LNCaP clone FGC (cell line): ENCODE data around the gene DGUOK.

ENCODE experiments used
- DNase-seq: peaks from one replicate; pipeline ENCODE4 v3.0.0-alpha.2; 2011; ENCODE audit warnings: low read depth
- H3K4me3 ChIP-seq: 2 replicates; pipeline ENCODE4 v1.5.1; 2011; ENCODE audit warnings: mild to moderate bottlenecking, low read depth, low read length, control low read depth
- TF ChIP-seq, protein P1 (sequence below): IDR thresholded peaks from 2 replicates; pipeline ENCODE4 v1.5.1; 2012; ENCODE audit warnings: mild to moderate bottlenecking; ENCODE audit not compliant: control insufficient read depth, insufficient read depth; ENCODE audit errors: extremely low read depth

Gene DGUOK

DNA sequence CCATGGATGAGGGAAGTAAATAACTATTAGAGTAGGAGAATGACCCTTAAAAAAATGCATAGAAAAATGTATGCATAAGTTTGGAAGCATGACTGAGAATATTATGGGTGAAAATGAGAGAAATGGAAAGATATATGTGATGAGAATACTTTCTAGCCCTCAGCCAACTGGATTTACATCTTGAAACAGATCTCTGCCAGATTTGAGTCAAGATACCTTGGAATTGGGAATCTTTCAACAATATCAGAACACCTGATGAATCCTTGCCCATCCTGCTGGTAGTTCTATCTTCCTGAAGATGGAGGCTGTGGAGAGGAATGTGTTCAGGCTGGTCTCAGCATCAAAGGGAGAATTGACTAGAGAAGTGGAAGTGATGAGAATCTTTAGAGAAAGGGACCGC, 63.9 kb downstream of the DGUOK start:
- no peak overlapping the region for H3K4me3 ChIP-seq
- TF ChIP-seq, protein P1, sequence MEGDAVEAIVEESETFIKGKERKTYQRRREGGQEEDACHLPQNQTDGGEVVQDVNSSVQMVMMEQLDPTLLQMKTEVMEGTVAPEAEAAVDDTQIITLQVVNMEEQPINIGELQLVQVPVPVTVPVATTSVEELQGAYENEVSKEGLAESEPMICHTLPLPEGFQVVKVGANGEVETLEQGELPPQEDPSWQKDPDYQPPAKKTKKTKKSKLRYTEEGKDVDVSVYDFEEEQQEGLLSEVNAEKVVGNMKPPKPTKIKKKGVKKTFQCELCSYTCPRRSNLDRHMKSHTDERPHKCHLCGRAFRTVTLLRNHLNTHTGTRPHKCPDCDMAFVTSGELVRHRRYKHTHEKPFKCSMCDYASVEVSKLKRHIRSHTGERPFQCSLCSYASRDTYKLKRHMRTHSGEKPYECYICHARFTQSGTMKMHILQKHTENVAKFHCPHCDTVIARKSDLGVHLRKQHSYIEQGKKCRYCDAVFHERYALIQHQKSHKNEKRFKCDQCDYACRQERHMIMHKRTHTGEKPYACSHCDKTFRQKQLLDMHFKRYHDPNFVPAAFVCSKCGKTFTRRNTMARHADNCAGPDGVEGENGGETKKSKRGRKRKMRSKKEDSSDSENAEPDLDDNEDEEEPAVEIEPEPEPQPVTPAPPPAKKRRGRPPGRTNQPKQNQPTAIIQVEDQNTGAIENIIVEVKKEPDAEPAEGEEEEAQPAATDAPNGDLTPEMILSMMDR = no peak
- no peak for DNase-seq

DNA sequence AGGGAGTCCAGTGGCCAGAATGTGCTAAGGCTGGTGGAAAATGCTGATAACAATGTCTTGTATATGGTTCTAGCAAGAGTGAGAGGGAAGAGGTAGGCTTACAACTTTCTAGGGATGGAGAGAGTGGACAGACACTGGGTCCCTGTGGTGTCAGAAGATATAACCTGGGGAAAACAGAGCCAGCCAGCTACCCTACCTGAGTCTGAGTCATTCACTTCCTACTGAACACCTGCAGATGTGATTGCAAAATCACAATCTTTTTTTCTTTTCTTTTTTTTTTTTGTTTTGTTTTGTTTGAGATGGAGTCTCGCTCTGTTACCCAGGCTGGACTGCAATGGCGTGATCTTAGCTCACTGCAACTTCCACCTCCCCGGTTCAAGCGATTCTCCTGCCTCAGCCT, 65.4 kb downstream of the DGUOK start:
- H3K4me3 ChIP-seq = no peak overlapping the region
- DNase-seq = no peak
- TF ChIP-seq, protein P1 = no peak

DNA sequence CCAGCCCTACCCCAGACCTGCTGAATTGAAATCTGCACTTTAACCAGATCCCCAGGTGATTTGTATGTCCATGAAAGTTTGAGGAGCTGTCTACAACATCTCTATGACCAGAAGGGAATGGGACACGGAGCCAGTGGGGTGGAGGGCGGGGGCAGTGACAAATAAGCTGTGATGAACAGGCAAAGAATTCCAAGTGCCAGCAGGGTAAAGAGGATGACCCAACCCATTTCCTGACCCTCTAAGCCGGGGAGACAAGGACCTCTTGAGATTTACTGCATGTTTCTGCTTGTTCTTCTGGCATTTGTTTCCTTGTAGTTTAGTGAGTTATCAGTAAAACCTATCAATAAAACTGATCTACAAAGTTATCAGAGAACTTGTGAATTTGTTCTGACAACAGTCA, 66.7 kb downstream of the DGUOK start:
- H3K4me3 ChIP-seq = no peak overlapping the region
- no peak for DNase-seq
- TF ChIP-seq, protein P1 = no peak

DNA sequence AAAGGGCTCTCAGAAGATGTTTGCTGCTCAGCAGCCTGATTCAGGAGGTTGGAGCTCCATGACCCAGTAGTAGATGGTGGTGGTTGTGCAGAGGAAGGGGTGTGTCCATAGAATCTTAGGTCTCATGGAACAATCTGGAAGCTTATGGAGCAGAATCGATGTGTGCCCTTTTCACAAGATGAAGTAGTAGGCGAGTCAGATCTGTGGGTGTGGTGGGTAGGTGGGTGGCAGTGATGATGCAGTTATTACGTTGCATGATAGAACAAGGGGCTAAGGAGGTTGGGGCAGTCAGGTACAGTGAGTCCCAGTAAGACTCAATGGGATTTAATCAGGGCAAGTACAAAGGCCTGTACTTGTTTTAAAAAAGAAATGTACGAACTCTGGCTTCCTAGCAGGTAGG, 67.1 kb downstream of the DGUOK start:
- H3K4me3 ChIP-seq = no peak overlapping the region
- no peak for DNase-seq
- TF ChIP-seq, protein P1 = no peak

DNA sequence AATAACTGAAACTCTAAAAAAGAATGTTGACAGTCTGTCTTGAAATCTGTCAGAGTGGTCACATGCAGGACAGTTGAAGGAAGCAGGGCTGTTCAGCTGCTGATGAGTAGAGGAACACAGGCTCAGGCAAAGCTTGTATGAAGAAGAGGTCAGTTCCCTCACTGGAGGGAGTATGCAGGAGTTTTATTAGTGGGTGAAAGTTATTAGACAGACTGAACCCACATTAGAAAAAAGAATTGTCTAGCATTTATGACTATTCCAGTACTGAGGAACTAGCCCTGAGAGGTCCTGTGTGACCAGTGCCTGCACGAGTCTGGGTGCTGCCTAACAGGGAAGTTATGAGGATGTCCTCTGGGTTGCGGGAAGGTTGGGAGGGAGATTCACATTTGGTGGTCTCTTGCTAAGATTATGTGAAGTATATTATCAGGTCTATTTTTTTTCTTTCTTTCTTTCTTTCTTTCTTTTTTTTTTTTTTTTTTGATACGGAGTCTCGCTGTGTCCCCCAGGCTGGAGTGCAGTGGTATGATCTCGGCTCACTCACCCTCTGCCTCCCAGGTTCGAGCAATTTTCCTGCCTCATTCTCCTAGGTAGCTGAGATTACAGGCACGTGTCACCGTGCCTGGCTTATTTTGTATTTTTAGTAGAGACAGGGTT, 67.6 kb downstream of the DGUOK start:
- H3K4me3 ChIP-seq = no peak overlapping the region
- DNase-seq = no peak
- TF ChIP-seq, protein P1 = no peak

DNA sequence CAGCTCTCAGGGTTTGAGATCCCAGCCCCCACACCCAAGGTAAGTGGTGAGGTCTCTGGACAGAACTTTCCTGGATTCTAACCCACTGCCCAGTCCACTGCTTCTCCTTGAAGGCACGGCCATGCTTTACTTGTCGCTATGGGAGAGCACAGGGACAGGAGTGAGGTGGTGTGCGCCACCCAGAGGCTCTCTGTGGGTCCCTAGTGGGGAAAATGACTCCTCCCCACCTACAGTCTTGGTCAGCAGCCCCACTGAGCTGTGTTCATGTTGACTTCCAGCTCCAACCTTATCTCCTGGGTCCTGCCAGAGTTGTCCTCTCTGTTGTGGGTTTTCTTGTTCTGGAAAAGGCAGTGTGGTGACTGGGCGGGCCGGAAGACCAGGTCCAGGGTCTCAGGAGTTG, 69.1 kb downstream of the DGUOK start:
- DNase-seq = no peak
- TF ChIP-seq, protein P1 = no peak
- no peak overlapping the region for H3K4me3 ChIP-seq

DNA sequence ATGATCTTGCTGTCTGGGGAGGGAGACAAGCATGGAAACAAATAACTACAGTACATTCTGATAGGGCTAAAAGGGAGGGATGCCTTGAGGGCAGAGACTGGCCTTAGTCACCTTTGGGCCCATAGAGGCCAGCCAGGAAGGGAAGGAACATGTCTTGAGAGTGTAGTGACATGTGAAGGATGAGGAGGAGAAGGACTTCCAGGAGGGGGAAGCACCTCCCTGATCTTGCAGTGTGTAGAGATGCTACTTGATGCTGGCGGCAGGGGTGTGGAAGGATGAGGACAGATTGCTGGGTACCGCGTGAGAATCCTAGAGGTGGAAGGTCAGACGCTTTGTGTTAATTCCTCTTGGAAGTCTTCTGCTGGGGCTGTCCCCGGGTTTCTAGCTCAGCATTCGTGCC, 71.1 kb downstream of the DGUOK start:
- H3K4me3 ChIP-seq = no peak overlapping the region
- TF ChIP-seq, protein P1 = no peak
- no peak for DNase-seq
